Activated CD8-positive, alpha-beta memory T cell treated with anti-CD3 and anti-CD28 coated beads, Interleukin-2, amount 10 ng/mL, durations not matched to agents 7 days and 5 days (primary cell): Measurements from ENCODE around the gene TRIM61. TPM values are rescaled to one million over a fixed set of nuclear protein-coding genes. Genes with fewer than 3 reads are reported as not detected.

ENCODE experiments used
- ATAC-seq: fragments of 150-1000 bp; cut with Tn5 transposase; one replicate; pipeline ENCODE4 v1.10.0; 2021; ENCODE audit warnings: moderate library complexity
- CTCF ChIA-PET: fragments of 350-600 bp; sonication (Branson Sonifier 250); formaldehyde crosslinking; loops from one replicate; lab custom pipeline; 2021; ENCODE audit warnings: antibody characterized with exemption; lab: Charles Lee
- DNase-seq: peaks from one replicate; pipeline ENCODE4 v3.0.0-alpha.2; 2020
- H3K27ac Mint-ChIP-seq: one replicate; pipeline ENCODE4 v1.8.0; 2021; ENCODE audit warnings: mild to moderate bottlenecking, mixed read lengths
- H3K27me3 Mint-ChIP-seq: one replicate; pipeline ENCODE4 v1.8.0; 2021; ENCODE audit warnings: mixed read lengths
- H3K36me3 Mint-ChIP-seq: one replicate; pipeline ENCODE4 v1.8.0; 2021; ENCODE audit warnings: mild to moderate bottlenecking, mixed read lengths
- H3K4me1 Mint-ChIP-seq: one replicate; pipeline ENCODE4 v1.8.0; 2021; ENCODE audit warnings: mixed read lengths
- H3K4me3 Mint-ChIP-seq: one replicate; pipeline ENCODE4 v1.8.0; 2021; ENCODE audit warnings: mild to moderate bottlenecking, moderate library complexity, mixed read lengths
- H3K9me3 Mint-ChIP-seq: one replicate; pipeline ENCODE4 v1.8.0; 2022; ENCODE audit warnings: low read depth, mixed read lengths
- total RNA-seq, 2 experiments: library from RNA; stranded (reverse); gene quantifications; one replicate each; pipeline ENCODE4 v1.2.3, GENCODE V29; 2021

TRIM61 gene
- total RNA-seq, 2 experiments from 2014 or later, result 1.7 to 2.2 TPM

DNA sequence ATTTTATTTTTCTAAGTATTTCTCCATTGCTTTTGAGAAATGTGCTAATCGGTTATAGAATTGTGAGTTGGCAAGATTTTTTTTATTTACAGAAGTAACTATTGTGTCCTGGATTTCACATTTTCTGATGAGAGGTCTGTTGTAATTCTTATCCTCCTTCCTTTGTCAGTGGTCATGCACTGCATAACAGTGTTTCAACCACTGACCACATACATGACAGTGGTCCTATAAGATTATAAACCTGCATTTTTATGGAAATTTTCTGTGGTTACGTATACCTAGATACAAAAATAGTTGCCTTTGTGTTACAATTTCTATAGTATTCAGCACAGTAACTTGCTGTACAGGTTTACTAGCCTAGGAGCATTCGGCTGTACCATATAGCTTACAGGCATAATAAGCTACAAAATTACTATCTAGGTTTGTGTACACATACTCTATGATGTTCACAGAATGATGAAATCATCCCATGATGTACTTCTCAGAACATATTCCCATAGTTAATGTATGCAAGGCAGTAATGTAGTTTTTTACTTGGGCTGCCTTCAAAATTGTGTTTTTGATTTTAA lies 52.7 kb downstream of the TRIM61 start:
- Mint-ChIP-seq H3K27ac (no peak overlapping the region), H3K27me3 (no peaks in the 10 kb centered on the region), H3K9me3 (no peaks in the 10 kb centered on the region), H3K4me3 (no peak overlapping the region), H3K36me3 (no peaks in the 10 kb centered on the region), H3K4me1 (no peaks in the 10 kb centered on the region)
- CTCF ChIA-PET, result no interaction called here
- ATAC-seq (no peak), DNase-seq (no peak)

DNA sequence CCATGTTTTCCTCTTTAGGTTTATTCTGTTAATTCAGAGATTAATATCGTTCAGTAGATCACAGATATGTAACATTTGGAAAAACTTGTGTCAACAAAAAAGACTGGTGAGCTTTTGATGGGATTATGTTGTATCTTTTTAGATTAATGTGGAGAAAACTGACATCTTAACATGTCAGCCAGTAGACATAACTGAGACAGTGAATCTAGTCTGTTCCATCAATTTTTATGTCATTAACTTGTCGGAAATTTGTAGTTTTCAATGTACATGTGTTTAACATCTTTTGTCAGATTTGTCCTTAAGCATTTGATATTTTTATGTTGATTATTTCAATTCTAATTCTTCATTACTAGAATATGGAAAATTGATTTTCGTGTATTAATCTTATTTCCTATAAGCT lies 58.5 kb downstream of the TRIM61 start:
- no peak overlapping the region for H3K4me3 Mint-ChIP-seq
- ATAC-seq (no peak), DNase-seq (no peak)
- no peaks in the 10 kb centered on the region for H3K27me3 Mint-ChIP-seq
- no peak overlapping the region for H3K27ac Mint-ChIP-seq
- H3K4me1 Mint-ChIP-seq, result no peaks in the 10 kb centered on the region
- no peaks in the 10 kb centered on the region for H3K36me3 Mint-ChIP-seq
- CTCF ChIA-PET, result no interaction called here
- no peaks in the 10 kb centered on the region for H3K9me3 Mint-ChIP-seq

Other genes with a start within 250 kb of the TRIM61 start
- not detected for gene SMIM31, start 223.5 kb downstream of the TRIM61 start, total RNA-seq
- gene APELA, start 100.5 kb downstream of the TRIM61 start, total RNA-seq, result not detected
- gene TRIM60, start 54.3 kb upstream of the TRIM61 start, total RNA-seq, result not detected
- not detected for gene TRIM75, start 76.2 kb upstream of the TRIM61 start, total RNA-seq
- 1 to 10 TPM; 6.4 to 7.3 TPM for gene TMEM192, start 135.2 kb upstream of the TRIM61 start, total RNA-seq
- 10 to 100 TPM; 22.2 to 27.0 TPM for gene KLHL2, start 229.9 kb upstream of the TRIM61 start, total RNA-seq